Stimulated activated naive CD8-positive, alpha-beta T cell treated with anti-CD3 and anti-CD28 coated beads, Interleukin-15, amount 100 ng/mL, for 72 hours (primary cell): ENCODE results near the gene POLR1A.
"Not testable (repeated sequence)": the region's sequence is repeated elsewhere in the genome, so short reads cannot be mapped to it uniquely, and the experiment has no call there.

ENCODE experiments used
- ATAC-seq: fragments of 150-1000 bp; cut with Tn5 transposase; 2 replicates; pipeline ENCODE4 v1.10.0; 2021; ENCODE audit warnings: mild to moderate bottlenecking, moderate library complexity
- DNase-seq, 2 donors: peaks; one replicate each; pipeline ENCODE4 v3.0.0; 2021 to 2022
- H3K27ac Mint-ChIP-seq, 2 donors: one replicate each; pipeline ENCODE4 v1.8.0; 2022; ENCODE audit warnings: mild to moderate bottlenecking in 2 of 2, mixed read lengths in 2 of 2, moderate library complexity in 2 of 2
- H3K27me3 Mint-ChIP-seq: one replicate; pipeline ENCODE4 v1.8.0; 2022; ENCODE audit warnings: mixed read lengths
- H3K4me1 Mint-ChIP-seq: one replicate; pipeline ENCODE4 v1.8.0; 2022; ENCODE audit warnings: mild to moderate bottlenecking, mixed read lengths
- H3K4me3 Mint-ChIP-seq, 2 donors: one replicate each; pipeline ENCODE4 v1.8.0; 2022; ENCODE audit warnings: mild to moderate bottlenecking in 2 of 2, mixed read lengths in 2 of 2, moderate library complexity in 1 of 2
- H3K9me3 Mint-ChIP-seq, 2 donors: one replicate each; pipeline ENCODE4 v1.8.0; 2022; ENCODE audit warnings: mixed read lengths in 2 of 2

The POLR1A gene

DNA sequence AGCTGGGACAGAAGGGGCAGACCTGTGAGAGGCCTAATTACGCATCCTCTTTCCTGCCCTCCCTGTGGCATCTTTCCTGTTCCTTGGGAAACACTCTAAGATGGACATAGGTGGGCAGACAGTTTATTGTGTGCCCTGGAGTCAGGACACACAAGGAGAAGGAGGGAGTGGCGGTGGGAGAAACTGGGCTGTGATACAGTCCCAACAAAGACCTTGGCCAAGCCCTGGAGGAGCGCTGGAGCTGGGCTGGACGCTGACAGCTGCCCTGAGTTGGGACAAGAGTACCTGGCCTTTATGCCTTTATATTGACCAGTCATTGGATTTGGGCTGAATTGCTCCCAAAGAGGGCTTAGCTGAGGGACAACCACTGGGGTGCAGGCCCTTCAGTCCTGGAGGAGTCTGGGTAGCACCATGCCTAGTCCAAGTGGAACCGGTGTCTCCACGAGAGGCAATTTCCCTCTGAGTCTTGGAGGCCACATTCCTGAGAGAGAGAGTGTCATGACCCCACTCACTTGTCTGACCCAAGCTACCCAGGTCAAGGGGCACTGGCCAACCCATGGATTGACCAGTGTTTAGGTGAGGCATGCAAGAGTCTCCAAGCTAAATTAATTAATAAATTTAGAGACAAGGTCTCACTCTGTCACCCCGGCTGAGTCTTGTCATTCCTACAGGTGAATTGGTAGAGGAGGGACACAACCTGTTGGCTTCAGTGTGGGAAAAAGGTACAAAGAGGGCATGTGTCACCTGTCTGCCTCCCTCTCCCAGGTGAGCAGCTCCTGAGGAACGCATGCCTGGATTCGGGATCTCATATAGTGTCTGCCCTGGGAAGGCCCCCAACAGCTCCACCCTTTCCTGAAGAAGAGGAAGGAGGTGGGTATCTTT lies 109.8 kb downstream of the POLR1A start:
- Mint-ChIP-seq H3K9me3 (no peaks in the 10 kb centered on the region), H3K27me3 (no peaks in the 10 kb centered on the region), H3K27ac (no peak overlapping the region), H3K4me1 (peaks cover 82% of the 10 kb centered on the region), H3K4me3 (no peak overlapping the region)
- no peak for DNase-seq
- ATAC-seq: no peak

DNA sequence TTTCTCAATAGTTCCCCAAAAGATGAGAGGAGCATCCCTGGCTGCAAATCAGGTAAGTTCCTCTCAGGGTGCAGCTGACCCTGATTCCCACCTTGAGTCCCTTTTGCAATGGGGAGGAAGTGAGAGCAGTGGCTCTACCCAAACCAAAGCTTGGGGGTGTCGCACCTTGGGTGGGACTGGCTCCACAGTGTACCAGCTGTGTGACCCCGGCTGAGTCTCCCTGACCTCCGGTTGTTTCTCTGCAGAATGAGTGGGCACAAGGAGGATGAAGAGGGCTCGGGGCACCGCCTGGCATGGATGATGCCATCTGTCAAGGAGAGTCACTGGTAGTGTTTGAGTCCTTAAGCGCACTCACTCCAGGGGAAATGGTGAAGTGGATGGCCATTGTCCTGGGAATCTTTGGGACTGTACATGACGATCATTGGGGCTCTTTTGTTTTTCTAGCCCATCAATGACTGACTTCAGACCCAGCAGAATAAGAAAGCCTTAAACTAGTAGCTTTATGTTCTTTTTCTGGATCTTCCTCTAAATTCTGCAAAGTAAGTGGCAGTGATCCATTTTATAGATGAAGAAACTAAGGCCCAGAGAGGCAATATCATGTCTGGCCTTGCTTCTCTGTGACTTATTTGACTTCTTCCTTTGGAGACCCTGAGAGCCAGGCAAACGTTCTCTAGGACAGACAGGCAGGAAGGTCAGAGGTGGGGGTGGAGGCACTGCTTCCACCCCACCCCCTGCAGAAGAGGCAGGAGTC lies 110.6 kb downstream of the POLR1A start:
- ATAC-seq: no peak
- H3K27ac Mint-ChIP-seq: peak overlapping the region in 1 of 2 donors; percentile 15
- H3K4me3 Mint-ChIP-seq: peak overlapping the region; percentile 4 to 61
- H3K4me1 Mint-ChIP-seq: peaks cover 74% of the 10 kb centered on the region
- H3K9me3 Mint-ChIP-seq: no peaks in the 10 kb centered on the region
- DNase-seq: no peak
- H3K27me3 Mint-ChIP-seq: no peaks in the 10 kb centered on the region

DNA sequence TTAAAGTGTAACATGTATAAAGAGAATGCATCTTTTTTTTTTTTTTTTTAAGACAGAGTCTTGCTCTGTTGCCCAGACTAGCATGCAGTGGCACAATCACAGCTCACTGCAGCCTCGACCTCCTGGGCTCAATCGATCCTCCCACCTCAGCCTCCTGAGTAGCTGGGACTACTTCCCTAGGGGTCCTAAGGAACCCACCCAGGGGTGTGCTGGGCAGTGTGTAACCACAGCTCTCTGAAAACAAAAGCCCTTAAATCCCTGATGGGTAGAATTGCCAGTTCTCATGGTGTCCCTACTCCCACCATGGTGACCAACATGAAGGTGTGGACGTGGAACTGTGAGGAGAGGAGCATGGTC lies 111.3 kb downstream of the POLR1A start:
- Mint-ChIP-seq H3K27ac (peak overlapping the region in 1 of 2 donors; percentile 48), H3K27me3 (no peaks in the 10 kb centered on the region), H3K9me3 (no peaks in the 10 kb centered on the region), H3K4me3 (peak overlapping the region in 1 of 2 donors; percentile 61), H3K4me1 (peaks cover 67% of the 10 kb centered on the region)
- ATAC-seq (peak; percentile 38), DNase-seq (no peak)

DNA sequence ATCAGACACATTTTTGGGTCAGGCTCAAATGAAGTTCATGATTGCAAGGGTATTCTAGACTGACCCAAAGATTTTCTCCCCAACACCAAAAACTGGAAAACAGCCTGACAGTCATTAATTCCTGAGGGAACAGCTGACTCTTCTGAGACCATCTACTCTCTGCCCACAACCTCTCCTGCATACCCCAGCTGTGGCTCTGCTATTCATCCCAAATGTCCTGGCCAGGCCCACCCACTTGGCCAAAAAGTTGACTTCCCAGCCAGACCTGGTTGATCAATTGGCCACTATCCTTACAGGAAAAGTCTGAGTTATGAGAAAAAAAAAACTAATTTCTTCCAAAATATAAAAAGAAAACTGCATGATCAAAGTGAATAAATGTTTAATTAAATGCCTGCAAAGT lies 113.1 kb downstream of the POLR1A start:
- ATAC-seq (no peak), DNase-seq (no peak)
- H3K9me3 Mint-ChIP-seq: no peaks in the 10 kb centered on the region
- peaks cover 57% of the 10 kb centered on the region for H3K4me1 Mint-ChIP-seq
- H3K27ac Mint-ChIP-seq: no peak overlapping the region
- no peaks in the 10 kb centered on the region for H3K27me3 Mint-ChIP-seq
- H3K4me3 Mint-ChIP-seq: no peak overlapping the region

GRCh38 chr2:85992053-85992452 lies 113.6 kb downstream of the POLR1A start:
- not testable (repeated sequence) for H3K27ac Mint-ChIP-seq, ATAC-seq, H3K9me3 Mint-ChIP-seq, H3K4me3 Mint-ChIP-seq, DNase-seq, H3K27me3 Mint-ChIP-seq
- peaks cover 51% of the 10 kb centered on the region for H3K4me1 Mint-ChIP-seq

DNA sequence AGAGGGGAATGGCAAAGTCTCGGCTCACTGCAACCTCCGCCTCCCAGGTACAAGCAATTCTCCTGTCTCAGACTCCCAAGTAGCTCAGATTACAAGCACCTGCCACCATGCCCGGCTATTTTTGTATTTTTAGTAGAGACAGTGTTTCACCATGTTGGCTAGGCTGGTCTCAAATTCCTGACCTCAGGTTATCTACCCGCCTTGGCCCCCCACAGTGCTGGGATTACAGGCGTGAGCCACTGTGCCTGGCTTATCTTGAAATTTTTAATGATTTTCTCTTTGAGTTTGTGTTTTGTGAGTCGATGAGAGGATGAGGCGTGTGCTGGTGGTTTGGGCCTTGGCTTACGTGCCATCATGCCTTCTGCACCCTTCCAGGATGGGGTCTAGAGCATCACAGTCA lies 115.6 kb downstream of the POLR1A start:
- Mint-ChIP-seq H3K4me3 (no peak overlapping the region), H3K4me1 (peaks cover 32% of the 10 kb centered on the region)
- ATAC-seq: no peak

GRCh38 chr2:85989288-85989865 lies 116.3 kb downstream of the POLR1A start:
- DNase-seq (no peak), ATAC-seq (no peak)
- Mint-ChIP-seq H3K4me1 (peaks cover 25% of the 10 kb centered on the region), H3K27ac (no peak overlapping the region), H3K27me3 (no peaks in the 10 kb centered on the region), H3K9me3 (no peaks in the 10 kb centered on the region), H3K4me3 (no peak overlapping the region)

More for the DNA sequence above, 115.6 kb downstream of the POLR1A start:
- Mint-ChIP-seq H3K27ac (no peak overlapping the region), H3K27me3 (no peaks in the 10 kb centered on the region), H3K9me3 (no peaks in the 10 kb centered on the region)
- DNase-seq: no peak

DNA sequence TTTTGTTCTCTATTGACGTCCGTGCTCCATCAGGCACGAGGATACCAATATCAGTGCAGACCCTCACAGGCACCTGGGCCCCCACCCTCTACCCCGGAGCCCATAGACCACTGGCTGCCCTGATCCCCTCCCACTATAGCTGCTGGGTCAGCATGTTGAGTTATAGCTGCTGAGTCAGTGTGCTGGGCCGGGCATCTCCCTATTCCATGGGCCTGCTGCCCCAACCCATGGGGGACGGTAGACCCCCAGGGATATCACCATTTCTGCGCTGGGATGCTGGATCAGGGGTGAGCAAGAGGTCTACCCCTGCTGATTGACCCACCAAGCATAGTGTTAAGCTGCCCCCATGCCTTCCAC lies 116.8 kb downstream of the POLR1A start:
- peaks cover 20% of the 10 kb centered on the region for H3K4me1 Mint-ChIP-seq
- ATAC-seq: no peak
- H3K4me3 Mint-ChIP-seq: no peak overlapping the region
- no peak overlapping the region for H3K27ac Mint-ChIP-seq
- H3K27me3 Mint-ChIP-seq: no peaks in the 10 kb centered on the region
- DNase-seq: no peak
- H3K9me3 Mint-ChIP-seq: no peaks in the 10 kb centered on the region

DNA sequence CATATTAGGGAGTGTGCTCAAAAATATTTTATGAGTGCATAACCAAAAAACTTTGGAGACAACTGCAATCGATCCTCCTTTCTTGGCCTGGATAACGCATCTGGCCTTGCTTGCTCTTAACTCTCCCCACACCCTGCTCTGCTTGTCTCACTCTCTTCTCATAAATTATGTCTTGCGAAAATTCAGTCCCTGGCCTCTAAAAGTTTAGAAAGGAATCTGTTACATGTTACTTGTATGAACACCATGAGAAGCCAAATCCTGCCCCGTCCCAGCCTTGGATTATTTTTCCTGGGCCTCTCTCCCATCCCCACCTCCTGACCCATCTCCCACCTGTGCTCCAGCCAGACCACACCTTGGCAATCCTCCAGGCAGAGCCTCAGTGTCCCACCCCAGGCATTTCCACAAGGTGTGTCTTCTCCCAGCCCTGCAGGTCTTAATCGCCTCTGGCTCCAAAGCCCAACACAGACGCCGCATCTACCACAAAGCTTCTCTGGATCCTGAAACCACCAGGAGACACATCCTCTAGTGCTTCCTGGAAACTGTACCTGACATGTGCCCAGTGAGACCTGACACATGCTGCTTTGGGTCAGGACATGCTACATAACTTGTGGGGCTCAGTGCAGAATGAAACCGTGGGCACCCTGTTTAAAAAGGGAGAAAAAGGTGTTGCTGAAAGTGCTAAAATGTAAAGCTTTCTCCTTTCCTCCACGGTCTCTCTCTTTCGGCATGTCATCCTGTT lies 117.3 kb downstream of the POLR1A start:
- no peaks in the 10 kb centered on the region for H3K27me3 Mint-ChIP-seq
- DNase-seq (no peak), ATAC-seq (no peak)
- no peaks in the 10 kb centered on the region for H3K9me3 Mint-ChIP-seq
- no peak overlapping the region for H3K27ac Mint-ChIP-seq
- no peak overlapping the region for H3K4me3 Mint-ChIP-seq
- peaks cover 15% of the 10 kb centered on the region for H3K4me1 Mint-ChIP-seq

- H3K9me3 Mint-ChIP-seq: no peaks in the 10 kb centered on the region
- H3K27ac Mint-ChIP-seq: no peak overlapping the region
- DNase-seq (no peak), ATAC-seq (no peak)
- H3K4me3 Mint-ChIP-seq: no peak overlapping the region
- no peaks in the 10 kb centered on the region for H3K27me3 Mint-ChIP-seq
- peaks cover 12% of the 10 kb centered on the region for H3K4me1 Mint-ChIP-seq
Measured at GRCh38 chr2:85987266-85988174, 118.2 kb downstream of the POLR1A start.

GRCh38 chr2:85986121-85986520 lies 119.6 kb downstream of the POLR1A start:
- H3K9me3 Mint-ChIP-seq: no peaks in the 10 kb centered on the region
- H3K27ac Mint-ChIP-seq: no peak overlapping the region
- no peaks in the 10 kb centered on the region for H3K27me3 Mint-ChIP-seq
- H3K4me1 Mint-ChIP-seq: peaks cover 8% of the 10 kb centered on the region
- no peak overlapping the region for H3K4me3 Mint-ChIP-seq
- no peak for DNase-seq
- ATAC-seq: no peak

- H3K27me3 Mint-ChIP-seq: no peaks in the 10 kb centered on the region
Measured at GRCh38 chr2:85984788-85985187, 120.9 kb downstream of the POLR1A start.

GRCh38 chr2:85983766-85984165 lies 121.9 kb downstream of the POLR1A start:
- Mint-ChIP-seq H3K9me3 (no peaks in the 10 kb centered on the region), H3K4me1 (peaks cover 4% of the 10 kb centered on the region), H3K4me3 (no peak overlapping the region), H3K27ac (no peak overlapping the region), H3K27me3 (no peaks in the 10 kb centered on the region)
- DNase-seq (no peak), ATAC-seq (no peak)

More at GRCh38 chr2:85984788-85985187, 120.9 kb downstream of the POLR1A start:
- H3K9me3 Mint-ChIP-seq: no peaks in the 10 kb centered on the region
- H3K4me3 Mint-ChIP-seq: no peak overlapping the region
- no peak for ATAC-seq
- no peak for DNase-seq
- no peak overlapping the region for H3K27ac Mint-ChIP-seq
- peaks cover 8% of the 10 kb centered on the region for H3K4me1 Mint-ChIP-seq

- H3K27ac Mint-ChIP-seq: peak overlapping the region in 1 of 2 donors; percentile 1
- H3K4me1 Mint-ChIP-seq: no peaks in the 10 kb centered on the region
Measured at GRCh38 chr2:85981579-85982247, 124.0 kb downstream of the POLR1A start.

More at GRCh38 chr2:85981579-85982247, 124.0 kb downstream of the POLR1A start:
- H3K9me3 Mint-ChIP-seq: no peaks in the 10 kb centered on the region
- ATAC-seq: no peak
- H3K27me3 Mint-ChIP-seq: no peaks in the 10 kb centered on the region
- H3K4me3 Mint-ChIP-seq: no peak overlapping the region
- no peak for DNase-seq
